PC-3 (cell line): ENCODE data around the gene TEPSIN. TPM values are rescaled to one million over a fixed set of nuclear protein-coding genes. Genes with fewer than 3 reads are reported as not detected.

Experiments
- ATAC-seq: fragments of 200-7000 bp; cut with Tn5 transposase; 2 replicates; pipeline ENCODE4 v1.9.1; 2020; ENCODE audit warnings: mild to moderate bottlenecking, moderate library complexity
- BruUV-seq: library from RNA; stranded (reverse); fragments of 400-500 nt; replicated peaks from 2 replicates; lab custom pipeline; 2021; lab: Mats Ljungman, UMichigan
- CTCF ChIA-PET: fragments of 300-600 bp; sonication (Branson Sonifier 250); formaldehyde crosslinking; loops from one replicate; lab custom pipeline; 2022; ENCODE audit warnings: antibody characterized with exemption; lab: Charles Lee
- POLR2A ChIA-PET: fragments of 300-600 bp; sonication (Branson Sonifier 250); formaldehyde crosslinking; loops from one replicate; lab custom pipeline; 2022; ENCODE audit warnings: antibody characterized with exemption; ENCODE audit not compliant: unreplicated experiment; lab: Charles Lee
- DNase-seq: peaks from one replicate; pipeline ENCODE4 v3.0.0-alpha.2; 2015
- H2AFZ ChIP-seq: fragments of 300-600 bp; sonication (generic); 2 replicates; pipeline ENCODE4 v1.6.0; 2016; ENCODE audit warnings: antibody characterized with exemption, low read length
- H3F3A ChIP-seq: fragments of 300-600 bp; sonication (generic); one replicate; pipeline ENCODE4 v1.6.0; 2017; ENCODE audit warnings: antibody characterized with exemption, low read length, control low read depth, mild to moderate bottlenecking; ENCODE audit not compliant: unreplicated experiment
- H3K27ac ChIP-seq: fragments of 300-600 bp; sonication (generic); 2 replicates; pipeline ENCODE4 v1.5.1; 2016; ENCODE audit warnings: mild to moderate bottlenecking, low read length
- H3K27me3 ChIP-seq: fragments of 300-600 bp; sonication (generic); 2 replicates; pipeline ENCODE4 v1.6.1; 2016; ENCODE audit warnings: low read length, mixed read lengths
- H3K36me3 ChIP-seq: fragments of 300-600 bp; sonication (generic); 2 replicates; pipeline ENCODE4 v1.6.1; 2016; ENCODE audit warnings: low read depth, mixed run types, low read length, mixed read lengths
- H3K4me1 ChIP-seq: fragments of 300-600 bp; sonication (generic); 2 replicates; pipeline ENCODE4 v1.5.1; 2016; ENCODE audit warnings: low read length; ENCODE audit not compliant: insufficient read depth
- H3K4me2 ChIP-seq: fragments of 300-600 bp; sonication (generic); 2 replicates; pipeline ENCODE4 v1.6.0; 2016; ENCODE audit warnings: low read length
- H3K4me3 ChIP-seq: fragments of 300-600 bp; sonication (generic); 2 replicates; pipeline ENCODE4 v1.5.1; 2016; ENCODE audit warnings: mild to moderate bottlenecking, low read length, mixed read lengths
- H3K79me2 ChIP-seq: fragments of 300-600 bp; sonication (generic); 2 replicates; pipeline ENCODE4 v1.6.1; 2017; ENCODE audit warnings: low read length, mixed read lengths
- H3K9ac ChIP-seq: fragments of 300-600 bp; sonication (generic); 2 replicates; pipeline ENCODE4 v1.6.0; 2016; ENCODE audit warnings: mild to moderate bottlenecking, low read length
- H3K9me2 ChIP-seq: fragments of 300-600 bp; sonication (generic); replicated peaks from 2 replicates; pipeline ENCODE4 v1.6.1; 2016; ENCODE audit warnings: mixed run types, low read length, mixed read lengths
- H3K9me3 ChIP-seq: fragments of 300-600 bp; sonication (generic); 2 replicates; pipeline ENCODE4 v1.6.1; 2016; ENCODE audit warnings: low read length, mixed read lengths
- H4K20me1 ChIP-seq: fragments of 300-600 bp; sonication (generic); 2 replicates; pipeline ENCODE4 v1.6.1; 2016; ENCODE audit warnings: low read length, mixed read lengths
- CTCF ChIP-seq: fragments of 300-600 bp; sonication (generic); conservative IDR thresholded peaks from 2 replicates; pipeline ENCODE4 v1.5.1; 2017; ENCODE audit warnings: antibody characterized with exemption, low read depth, mild to moderate bottlenecking, low read length
- EZH2 ChIP-seq: fragments of 300-600 bp; sonication (generic); IDR thresholded peaks from one replicate; pipeline ENCODE4 v1.6.1; 2017; ENCODE audit warnings: antibody characterized with exemption, mild to moderate bottlenecking, low read length; ENCODE audit not compliant: unreplicated experiment
- EZH2phosphoT487 ChIP-seq: fragments of 300-600 bp; sonication (generic); IDR thresholded peaks from 2 replicates; pipeline ENCODE4 v1.6.1; 2018; ENCODE audit warnings: mild to moderate bottlenecking, antibody characterized with exemption, low read length, borderline replicate concordance
- intact Hi-C: fragments of 100-400 bp; cut with micrococcal nuclease; formaldehyde crosslinking; loops from 2 replicates; pipeline ENCODE4 v1.9.0; 2023
- total RNA-seq: library from RNA; depleted of rRNA; stranded (reverse); fragments of >200 nt; gene quantifications from 2 replicates; pipeline ENCODE4 v1.2.3, GENCODE V29; 2014

Gene TEPSIN
- total RNA-seq, 1 experiment from 2014 or later, result 28.8 TPM

DNA sequence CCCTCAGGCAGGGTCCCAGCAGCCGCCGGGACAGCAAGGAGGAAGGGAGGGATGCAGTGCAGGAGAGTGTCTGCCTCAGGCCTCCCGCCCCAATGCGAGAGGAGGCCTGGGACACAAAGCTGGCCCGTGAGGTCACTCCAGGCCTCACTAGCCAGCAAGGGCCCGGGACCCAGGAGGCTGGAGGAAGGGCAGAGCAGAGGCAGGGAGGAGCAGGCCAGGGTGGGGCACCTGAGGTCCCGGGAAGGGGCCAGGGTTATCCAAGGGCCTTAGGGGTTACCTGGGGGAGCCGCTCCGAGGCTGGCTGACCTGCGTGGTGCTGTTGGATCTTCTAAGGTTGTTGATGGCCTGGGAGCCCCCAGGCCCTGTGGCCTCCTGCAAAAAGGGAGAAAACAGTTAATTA is 30.2 kb downstream of the TEPSIN start:
- no peak overlapping the region for H3K4me3 ChIP-seq
- H3K36me3 ChIP-seq, result no peaks in the 10 kb centered on the region
- H3K9ac ChIP-seq, result no peak overlapping the region
- H3K4me1 ChIP-seq, result no peaks in the 10 kb centered on the region
- H3K79me2 ChIP-seq, result no peaks in the 10 kb centered on the region
- no peaks in the 10 kb centered on the region for H3K9me2 ChIP-seq
- intact Hi-C loops, result no loop called here
- ChIA-PET CTCF (no interaction called here), POLR2A (no interaction called here)
- no TSS peak for BruUV-seq
- no peaks in the 10 kb centered on the region for H3K27me3 ChIP-seq
- no peaks in the 10 kb centered on the region for H4K20me1 ChIP-seq
- ATAC-seq, result no peak
- H3K27ac ChIP-seq, result no peak overlapping the region
- DNase-seq, result no peak
- H2AFZ ChIP-seq, result no peak overlapping the region
- no peak overlapping the region for H3K4me2 ChIP-seq
- TF ChIP-seq CTCF (no peak), EZH2 (no peak), EZH2phosphoT487 (no peak)
- H3F3A ChIP-seq, result no peaks in the 10 kb centered on the region
- no peaks in the 10 kb centered on the region for H3K9me3 ChIP-seq

GRCh38 chr17:81207610-81208581 is 31.0 kb downstream of the TEPSIN start:
- no peak for ATAC-seq
- Histone ChIP-seq H3K9me3 (no peaks in the 10 kb centered on the region), H3K9ac (no peak overlapping the region), H3K4me3 (no peak overlapping the region), H4K20me1 (no peaks in the 10 kb centered on the region), H3K27me3 (no peaks in the 10 kb centered on the region), H3K79me2 (no peaks in the 10 kb centered on the region), H3K36me3 (no peaks in the 10 kb centered on the region), H3K4me1 (no peaks in the 10 kb centered on the region), H3K4me2 (no peak overlapping the region), H3K9me2 (no peaks in the 10 kb centered on the region), H3K27ac (no peak overlapping the region), H3F3A (no peaks in the 10 kb centered on the region), H2AFZ (no peak overlapping the region)
- ChIA-PET POLR2A (no interaction called here), CTCF (no interaction called here)
- DNase-seq, result no peak
- intact Hi-C loops, result no loop called here
- BruUV-seq, result no TSS peak
- TF ChIP-seq EZH2 (no peak), CTCF (no peak), EZH2phosphoT487 (no peak)

GRCh38 chr17:81206657-81207056 is 32.2 kb downstream of the TEPSIN start:
- BruUV-seq, result no TSS peak
- H3K4me1 ChIP-seq, result no peaks in the 10 kb centered on the region
- H3K9me2 ChIP-seq, result no peaks in the 10 kb centered on the region
- H3K9ac ChIP-seq, result no peak overlapping the region
- H3K4me2 ChIP-seq, result no peak overlapping the region
- no peak overlapping the region for H3K27ac ChIP-seq
- DNase-seq (no peak), ATAC-seq (no peak)
- intact Hi-C loops, result no loop called here
- H3K9me3 ChIP-seq, result no peaks in the 10 kb centered on the region
- CTCF ChIA-PET, result no interaction called here
- no peak overlapping the region for H2AFZ ChIP-seq
- no peaks in the 10 kb centered on the region for H3K36me3 ChIP-seq
- no peak overlapping the region for H3K4me3 ChIP-seq
- no peak for TF ChIP-seq EZH2phosphoT487
- no peak for TF ChIP-seq EZH2
- TF ChIP-seq CTCF, result no peak
- POLR2A ChIA-PET, result no interaction called here
- no peaks in the 10 kb centered on the region for H3F3A ChIP-seq
- H3K27me3 ChIP-seq, result no peaks in the 10 kb centered on the region
- H3K79me2 ChIP-seq, result no peaks in the 10 kb centered on the region
- H4K20me1 ChIP-seq, result no peaks in the 10 kb centered on the region
